Panc1 (cell line): ENCODE data around the gene RBM7. TPM values are rescaled to one million over a fixed set of nuclear protein-coding genes. Genes with fewer than 3 reads are reported as not detected.

Source experiments
- ATAC-seq: fragments of 200-7000 bp; cut with Tn5 transposase; 2 replicates; pipeline ENCODE4 v1.9.1; 2020; ENCODE audit warnings: mild to moderate bottlenecking, moderate library complexity
- BruUV-seq: library from RNA; stranded (reverse); fragments of 400-500 nt; replicated peaks from 2 replicates; lab custom pipeline; 2021; lab: Mats Ljungman, UMichigan
- CTCF ChIA-PET: fragments of 300-600 bp; sonication (Branson Sonifier 250); formaldehyde crosslinking; loops from one replicate; lab custom pipeline; 2022; ENCODE audit warnings: antibody characterized with exemption; lab: Charles Lee
- POLR2A ChIA-PET: fragments of 300-600 bp; sonication (Branson Sonifier 250); formaldehyde crosslinking; loops from one replicate; lab custom pipeline; 2022; ENCODE audit warnings: antibody characterized with exemption; lab: Charles Lee
- DNase-seq: peaks from one replicate; pipeline ENCODE4 v3.0.0-alpha.2; 2010; ENCODE audit warnings: low read depth, low spot score
- H3K27ac ChIP-seq: 2 replicates; pipeline ENCODE4 v1.5.1; 2011; ENCODE audit warnings: mild to moderate bottlenecking, low read length, inconsistent platforms
- H3K27me3 ChIP-seq: fragments of 200-500 bp; sonication (Bioruptor generic); 2 replicates; pipeline ENCODE4 v1.6.0; 2014; ENCODE audit warnings: low read length, inconsistent platforms; ENCODE audit not compliant: control insufficient read depth, insufficient read depth
- H3K36me3 ChIP-seq: fragments of 200-500 bp; sonication (Bioruptor generic); 2 replicates; pipeline ENCODE4 v1.5.1; 2014; ENCODE audit warnings: inconsistent platforms, mild to moderate bottlenecking, low read length, moderate library complexity; ENCODE audit not compliant: control insufficient read depth, insufficient read depth
- H3K4me1 ChIP-seq: 2 replicates; pipeline ENCODE4 v1.5.1; 2011; ENCODE audit warnings: inconsistent platforms, mild to moderate bottlenecking, low read length, moderate library complexity; ENCODE audit not compliant: control insufficient read depth, insufficient read depth
- H3K4me3 ChIP-seq, 2 experiments: 2 replicates each; pipeline ENCODE4 v1.5.1; 2011 to 2012; ENCODE audit warnings: low read depth in 2 of 2, low read length in 2 of 2, mild to moderate bottlenecking in 2 of 2, inconsistent platforms in 1 of 2, moderate library complexity in 1 of 2
- H3K9me3 ChIP-seq: fragments of 200-500 bp; sonication (Bioruptor generic); 2 replicates; pipeline ENCODE4 v1.5.1; 2014; ENCODE audit warnings: low read depth, mild to moderate bottlenecking, inconsistent platforms, low read length, moderate library complexity; ENCODE audit not compliant: control insufficient read depth, insufficient read depth
- POLR2AphosphoS5 ChIP-seq: IDR thresholded peaks from 2 replicates; pipeline ENCODE4 v1.6.1; 2012; ENCODE audit warnings: mild to moderate bottlenecking, low read depth, low read length, moderate library complexity
- SIN3A ChIP-seq: IDR thresholded peaks from 2 replicates; pipeline ENCODE4 v1.6.1; 2012; ENCODE audit warnings: low read depth, mild to moderate bottlenecking, low read length, moderate library complexity, borderline replicate concordance; ENCODE audit not compliant: insufficient read depth
- TCF7L2 ChIP-seq: IDR thresholded peaks from 2 replicates; pipeline ENCODE4 v1.6.1; 2011; ENCODE audit warnings: mild to moderate bottlenecking, low read depth, low read length, inconsistent platforms
- in situ Hi-C: cut with HindIII; loops from 2 replicates; pipeline ENCODE4 v1.10.0; 2016; ENCODE audit warnings: low sequenced_read_pairs, low pct_unique_long_range_greater_than_20kb
- intact Hi-C: fragments of 100-400 bp; cut with micrococcal nuclease; formaldehyde crosslinking; loops from one replicate; pipeline ENCODE4 v1.10.0; 2022; ENCODE audit not compliant: unreplicated experiment
- total RNA-seq: library from RNA; stranded (reverse); gene quantifications from one replicate; pipeline ENCODE4 v1.2.1, GENCODE V29; 2021; ENCODE audit not compliant: unreplicated experiment
- TF ChIP-seq, protein P1 (sequence below), 2 experiments: IDR thresholded peaks; 2 replicates each; pipeline ENCODE4 v1.6.1; 2011 to 2012; ENCODE audit warnings: low read depth in 2 of 2, control low read depth in 1 of 2, low read length in 1 of 2, mild to moderate bottlenecking in 1 of 2, moderate library complexity in 1 of 2; ENCODE audit not compliant: insufficient read depth in 1 of 2
- TF ChIP-seq, protein P2 (sequence below): fragments of 450-650 bp; IDR thresholded peaks from 2 replicates; pipeline ENCODE4 v1.5.1; 2017; ENCODE audit warnings: mild to moderate bottlenecking

The RBM7 gene
- total RNA-seq, 1 experiment from 2014 or later: 35.2 TPM

DNA sequence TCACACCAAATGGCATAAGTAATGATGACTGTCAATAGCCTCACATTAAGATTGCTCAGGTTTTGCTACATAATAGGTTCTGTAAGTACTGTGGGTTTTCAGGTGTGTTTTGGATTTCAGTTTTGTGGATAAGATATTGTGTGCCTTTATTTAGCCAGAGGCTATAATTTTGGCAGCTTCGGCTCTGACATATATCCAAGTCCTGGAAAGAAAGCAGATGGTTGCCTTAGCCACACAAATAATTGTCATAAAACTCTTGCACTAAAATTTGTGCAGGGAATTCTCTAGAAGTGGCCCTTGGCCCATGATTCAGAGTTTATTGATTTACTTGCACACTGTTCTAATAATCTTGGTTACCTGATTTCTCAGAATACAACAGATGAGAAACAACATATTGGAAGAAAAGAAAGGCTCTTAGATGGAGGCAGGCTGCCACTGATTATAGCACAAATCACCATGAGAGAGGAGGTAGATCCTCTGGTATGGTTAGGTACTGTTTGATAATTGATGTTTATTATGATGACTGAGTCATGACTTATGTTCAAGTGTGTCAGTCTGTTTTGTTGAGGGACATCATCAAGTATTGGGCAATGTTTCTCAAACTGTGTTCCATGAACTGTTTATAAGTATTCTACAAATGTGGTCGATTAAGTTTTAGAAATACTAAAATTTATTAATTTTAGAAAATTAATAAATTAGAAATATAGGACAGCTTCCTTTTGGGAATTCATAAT, 48.5 kb downstream of the RBM7 start:
- Histone ChIP-seq H3K36me3 (peaks cover 15% of the 10 kb centered on the region; the same call in 1 of the 2 replicates), H3K9me3 (no peaks in the 10 kb centered on the region), H3K4me3 (no peak overlapping the region), H3K4me1 (no peaks in the 10 kb centered on the region), H3K27ac (no peak overlapping the region), H3K27me3 (no peaks in the 10 kb centered on the region)
- DNase-seq (no peak), ATAC-seq (no peak)
- ChIA-PET POLR2A (no interaction called here), CTCF (no interaction called here)
- in situ Hi-C loops (no loop called here), intact Hi-C loops (loop anchor here (10.0 kb wide), 1 partner anchor 104 kb away; no protein-coding TSS in a partner anchor)
- TF ChIP-seq, protein P1, sequence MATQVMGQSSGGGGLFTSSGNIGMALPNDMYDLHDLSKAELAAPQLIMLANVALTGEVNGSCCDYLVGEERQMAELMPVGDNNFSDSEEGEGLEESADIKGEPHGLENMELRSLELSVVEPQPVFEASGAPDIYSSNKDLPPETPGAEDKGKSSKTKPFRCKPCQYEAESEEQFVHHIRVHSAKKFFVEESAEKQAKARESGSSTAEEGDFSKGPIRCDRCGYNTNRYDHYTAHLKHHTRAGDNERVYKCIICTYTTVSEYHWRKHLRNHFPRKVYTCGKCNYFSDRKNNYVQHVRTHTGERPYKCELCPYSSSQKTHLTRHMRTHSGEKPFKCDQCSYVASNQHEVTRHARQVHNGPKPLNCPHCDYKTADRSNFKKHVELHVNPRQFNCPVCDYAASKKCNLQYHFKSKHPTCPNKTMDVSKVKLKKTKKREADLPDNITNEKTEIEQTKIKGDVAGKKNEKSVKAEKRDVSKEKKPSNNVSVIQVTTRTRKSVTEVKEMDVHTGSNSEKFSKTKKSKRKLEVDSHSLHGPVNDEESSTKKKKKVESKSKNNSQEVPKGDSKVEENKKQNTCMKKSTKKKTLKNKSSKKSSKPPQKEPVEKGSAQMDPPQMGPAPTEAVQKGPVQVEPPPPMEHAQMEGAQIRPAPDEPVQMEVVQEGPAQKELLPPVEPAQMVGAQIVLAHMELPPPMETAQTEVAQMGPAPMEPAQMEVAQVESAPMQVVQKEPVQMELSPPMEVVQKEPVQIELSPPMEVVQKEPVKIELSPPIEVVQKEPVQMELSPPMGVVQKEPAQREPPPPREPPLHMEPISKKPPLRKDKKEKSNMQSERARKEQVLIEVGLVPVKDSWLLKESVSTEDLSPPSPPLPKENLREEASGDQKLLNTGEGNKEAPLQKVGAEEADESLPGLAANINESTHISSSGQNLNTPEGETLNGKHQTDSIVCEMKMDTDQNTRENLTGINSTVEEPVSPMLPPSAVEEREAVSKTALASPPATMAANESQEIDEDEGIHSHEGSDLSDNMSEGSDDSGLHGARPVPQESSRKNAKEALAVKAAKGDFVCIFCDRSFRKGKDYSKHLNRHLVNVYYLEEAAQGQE (IDR thresholded peaks at IDR 0.05; ENCODE audit: insufficient read depth in 1 of 2, low read depth in 2 of 2, low read length in 1 of 2): no peak
- TF ChIP-seq POLR2AphosphoS5: no peak
- no peak for TF ChIP-seq TCF7L2
- no peak for TF ChIP-seq SIN3A
- TF ChIP-seq, protein P2, sequence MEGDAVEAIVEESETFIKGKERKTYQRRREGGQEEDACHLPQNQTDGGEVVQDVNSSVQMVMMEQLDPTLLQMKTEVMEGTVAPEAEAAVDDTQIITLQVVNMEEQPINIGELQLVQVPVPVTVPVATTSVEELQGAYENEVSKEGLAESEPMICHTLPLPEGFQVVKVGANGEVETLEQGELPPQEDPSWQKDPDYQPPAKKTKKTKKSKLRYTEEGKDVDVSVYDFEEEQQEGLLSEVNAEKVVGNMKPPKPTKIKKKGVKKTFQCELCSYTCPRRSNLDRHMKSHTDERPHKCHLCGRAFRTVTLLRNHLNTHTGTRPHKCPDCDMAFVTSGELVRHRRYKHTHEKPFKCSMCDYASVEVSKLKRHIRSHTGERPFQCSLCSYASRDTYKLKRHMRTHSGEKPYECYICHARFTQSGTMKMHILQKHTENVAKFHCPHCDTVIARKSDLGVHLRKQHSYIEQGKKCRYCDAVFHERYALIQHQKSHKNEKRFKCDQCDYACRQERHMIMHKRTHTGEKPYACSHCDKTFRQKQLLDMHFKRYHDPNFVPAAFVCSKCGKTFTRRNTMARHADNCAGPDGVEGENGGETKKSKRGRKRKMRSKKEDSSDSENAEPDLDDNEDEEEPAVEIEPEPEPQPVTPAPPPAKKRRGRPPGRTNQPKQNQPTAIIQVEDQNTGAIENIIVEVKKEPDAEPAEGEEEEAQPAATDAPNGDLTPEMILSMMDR: no peak
- BruUV-seq: no TSS peak

DNA sequence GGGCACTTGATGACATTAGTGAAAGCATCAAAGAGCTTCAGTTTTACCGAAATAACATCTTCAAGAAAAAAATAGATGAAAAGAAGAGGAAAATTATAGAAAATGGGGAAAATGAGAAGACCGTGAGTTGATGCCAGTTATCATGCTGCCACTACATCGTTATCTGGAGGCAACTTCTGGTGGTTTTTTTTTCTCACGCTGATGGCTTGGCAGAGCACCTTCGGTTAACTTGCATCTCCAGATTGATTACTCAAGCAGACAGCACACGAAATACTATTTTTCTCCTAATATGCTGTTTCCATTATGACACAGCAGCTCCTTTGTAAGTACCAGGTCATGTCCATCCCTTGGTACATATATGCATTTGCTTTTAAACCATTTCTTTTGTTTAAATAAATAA, 49.4 kb downstream of the RBM7 start:
- Histone ChIP-seq H3K36me3 (peaks cover 15% of the 10 kb centered on the region; the same call in 1 of the 2 replicates), H3K9me3 (no peaks in the 10 kb centered on the region), H3K27ac (no peak overlapping the region), H3K4me3 (no peak overlapping the region), H3K4me1 (no peaks in the 10 kb centered on the region), H3K27me3 (no peaks in the 10 kb centered on the region)
- TF ChIP-seq, protein P2: no peak
- no peak for TF ChIP-seq TCF7L2
- TF ChIP-seq, protein P1 (IDR thresholded peaks at IDR 0.05; ENCODE audit: insufficient read depth in 1 of 2, low read depth in 2 of 2, low read length in 1 of 2): no peak
- no peak for TF ChIP-seq SIN3A
- TF ChIP-seq POLR2AphosphoS5: no peak
- intact Hi-C loops: loop anchor here (10.0 kb wide), 1 partner anchor 105 kb away; no protein-coding TSS in a partner anchor
- CTCF ChIA-PET: no interaction called here
- DNase-seq (no peak), ATAC-seq (no peak)
- no TSS peak for BruUV-seq
- POLR2A ChIA-PET: no interaction called here
- in situ Hi-C loops: no loop called here
